Retina (tissue), 1 donor: ENCODE measurements around the gene ODC1.
"Not testable (repeated sequence)": the region's sequence is repeated elsewhere in the genome, so short reads cannot be mapped to it uniquely, and the experiment has no call there.

ENCODE experiments used
- DNase-seq: peaks from one replicate; pipeline ENCODE4 v3.0.0-alpha.2; 2016

Gene ODC1

GRCh38 chr2:10447895-10448575, at the start of gene ODC1:
TSS of gene ODC1 (minus strand) at chr2:10448327. CDS start at chr2:10445032, 3,295 bp downstream.
- peak; percentile 91 for DNase-seq

- no peak for DNase-seq
Measured at GRCh38 chr2:10497797-10498251, 49.7 kb upstream of the ODC1 start.

- no peak for DNase-seq
Measured at GRCh38 chr2:10495988-10496313, 47.8 kb upstream of the ODC1 start.

GRCh38 chr2:10495311-10495987, 47.3 kb upstream of the ODC1 start:
- DNase-seq, result no peak

- no peak for DNase-seq
Measured at GRCh38 chr2:10494351-10495066, 46.4 kb upstream of the ODC1 start.

- DNase-seq, result no peak
Measured at GRCh38 chr2:10493634-10494281, 45.6 kb upstream of the ODC1 start.

- no peak for DNase-seq
Measured at GRCh38 chr2:10493075-10493633, 45.0 kb upstream of the ODC1 start.

GRCh38 chr2:10490806-10491291, 42.7 kb upstream of the ODC1 start:
- DNase-seq, result no peak

GRCh38 chr2:10489842-10490555, 41.9 kb upstream of the ODC1 start:
- no peak for DNase-seq

GRCh38 chr2:10488142-10488541, 40.0 kb upstream of the ODC1 start:
- not testable (repeated sequence) for DNase-seq

GRCh38 chr2:10487741-10488104, 39.6 kb upstream of the ODC1 start:
- DNase-seq, result not testable (repeated sequence)

- DNase-seq, result no peak
Measured at GRCh38 chr2:10487081-10487740, 39.1 kb upstream of the ODC1 start.

- DNase-seq, result no peak
Measured at GRCh38 chr2:10486601-10487079, 38.5 kb upstream of the ODC1 start.

- no peak for DNase-seq
Measured at GRCh38 chr2:10486091-10486490, 38.0 kb upstream of the ODC1 start.

GRCh38 chr2:10482913-10483312, 34.8 kb upstream of the ODC1 start:
- DNase-seq, result no peak

- no peak for DNase-seq
Measured at GRCh38 chr2:10482460-10482859, 34.3 kb upstream of the ODC1 start.

GRCh38 chr2:10481666-10482157, 33.6 kb upstream of the ODC1 start:
- DNase-seq, result no peak

GRCh38 chr2:10481055-10481665, 33.0 kb upstream of the ODC1 start:
- no peak for DNase-seq

- no peak for DNase-seq
Measured at GRCh38 chr2:10480359-10480949, 32.3 kb upstream of the ODC1 start.

- DNase-seq, result no peak
Measured at GRCh38 chr2:10478916-10479315, 30.8 kb upstream of the ODC1 start.

GRCh38 chr2:10478298-10478625, 30.1 kb upstream of the ODC1 start:
- DNase-seq, result no peak
